H9 (cell line): ENCODE data around the gene TMEM61. TPM values are rescaled to one million over a fixed set of nuclear protein-coding genes. Genes with fewer than 3 reads are reported as not detected.
"Not testable (repeated sequence)": the region's sequence is repeated elsewhere in the genome, so short reads cannot be mapped to it uniquely, and the experiment has no call there.

Source experiments
- DNase-seq: peaks from one replicate; pipeline ENCODE4 v3.0.0-alpha.2; 2017
- H2AFZ ChIP-seq: one replicate; pipeline ENCODE4 v1.6.1; 2013; ENCODE audit warnings: mild to moderate bottlenecking, low read length, control low read depth, moderate library complexity
- H2AK5ac ChIP-seq: 2 replicates; pipeline ENCODE4 v1.6.1; 2013; ENCODE audit warnings: low read length, control low read depth, mixed read lengths; ENCODE audit not compliant: insufficient read length
- H2BK120ac ChIP-seq: one replicate; pipeline ENCODE4 v1.6.1; 2013; ENCODE audit warnings: low read depth, mild to moderate bottlenecking, low read length, control low read depth, inconsistent platforms; ENCODE audit not compliant: poor library complexity, severe bottlenecking
- H2BK12ac ChIP-seq: 2 replicates; pipeline ENCODE4 v1.6.1; 2013; ENCODE audit warnings: low read length, control low read depth, mixed read lengths, low read depth; ENCODE audit not compliant: insufficient read length
- H2BK15ac ChIP-seq: 2 replicates; pipeline ENCODE4 v1.6.1; 2013; ENCODE audit warnings: low read depth, low read length, control low read depth
- H2BK20ac ChIP-seq: one replicate; pipeline ENCODE4 v1.6.1; 2013; ENCODE audit warnings: low read depth, mild to moderate bottlenecking, low read length, control low read depth, inconsistent platforms; ENCODE audit not compliant: poor library complexity, severe bottlenecking
- H2BK5ac ChIP-seq: 2 replicates; pipeline ENCODE4 v1.6.1; 2013; ENCODE audit warnings: low read length, control low read depth, mixed read lengths; ENCODE audit not compliant: insufficient read length
- H3K14ac ChIP-seq: 2 replicates; pipeline ENCODE4 v1.6.1; 2013; ENCODE audit warnings: low read length, control low read depth; ENCODE audit not compliant: insufficient read depth
- H3K18ac ChIP-seq: 2 replicates; pipeline ENCODE4 v1.6.1; 2013; ENCODE audit warnings: low read depth, mild to moderate bottlenecking, mixed read lengths, low read length, control low read depth; ENCODE audit not compliant: insufficient read length
- H3K23ac ChIP-seq: 2 replicates; pipeline ENCODE4 v1.6.1; 2013; ENCODE audit warnings: low read length, control low read depth, mixed read lengths, low read depth; ENCODE audit not compliant: insufficient read length
- H3K23me2 ChIP-seq: 2 replicates; pipeline ENCODE4 v1.6.1; 2013; ENCODE audit warnings: low read depth, mild to moderate bottlenecking, mixed read lengths, low read length, control low read depth; ENCODE audit not compliant: insufficient read length, poor library complexity, severe bottlenecking
- H3K27ac ChIP-seq: 2 replicates; pipeline ENCODE4 v1.5.1; 2013; ENCODE audit warnings: low read length, control low read depth, mixed read lengths, low read depth; ENCODE audit not compliant: insufficient read length
- H3K27me3 ChIP-seq: 2 replicates; pipeline ENCODE4 v1.6.1; 2013; ENCODE audit warnings: low read length, control low read depth, inconsistent platforms; ENCODE audit not compliant: insufficient read depth
- H3K4ac ChIP-seq: 2 replicates; pipeline ENCODE4 v1.6.1; 2013; ENCODE audit warnings: low read depth, mild to moderate bottlenecking, control low read depth, inconsistent platforms, low read length, moderate library complexity
- H3K4me1 ChIP-seq: 2 replicates; pipeline ENCODE4 v1.6.1; 2013; ENCODE audit warnings: low read length, control low read depth, inconsistent platforms; ENCODE audit not compliant: insufficient read depth
- H3K4me2 ChIP-seq: 2 replicates; pipeline ENCODE4 v1.6.1; 2013; ENCODE audit warnings: low read length, control low read depth, mixed read lengths; ENCODE audit not compliant: insufficient read length, insufficient read depth
- H3K56ac ChIP-seq: 2 replicates; pipeline ENCODE4 v1.6.1; 2013; ENCODE audit warnings: low read depth, mild to moderate bottlenecking, mixed read lengths, low read length, control low read depth; ENCODE audit not compliant: insufficient read length
- H3K79me1 ChIP-seq: 2 replicates; pipeline ENCODE4 v1.6.1; 2013; ENCODE audit warnings: low read depth, mild to moderate bottlenecking, moderate library complexity, low read length, control low read depth, inconsistent platforms; ENCODE audit not compliant: insufficient read depth, poor library complexity, severe bottlenecking
- H3K79me2 ChIP-seq: 2 replicates; pipeline ENCODE4 v1.6.1; 2013; ENCODE audit warnings: low read length, control low read depth, inconsistent platforms; ENCODE audit not compliant: insufficient read depth
- H3K9ac ChIP-seq: 2 replicates; pipeline ENCODE4 v1.6.1; 2013; ENCODE audit warnings: low read length, control low read depth, mixed read lengths; ENCODE audit not compliant: insufficient read length; ENCODE audit errors: extremely low read depth
- H3K9me3 ChIP-seq: one replicate; pipeline ENCODE4 v1.6.1; 2013; ENCODE audit warnings: low read depth, low read length, inconsistent platforms; ENCODE audit not compliant: control insufficient read depth
- H3T11ph ChIP-seq: one replicate; pipeline ENCODE4 v1.6.1; 2013; ENCODE audit warnings: mild to moderate bottlenecking, low read length, control low read depth, inconsistent platforms
- H4K20me1 ChIP-seq: one replicate; pipeline ENCODE4 v1.6.1; 2013; ENCODE audit not compliant: control insufficient read depth, insufficient read length, insufficient read depth
- H4K5ac ChIP-seq: 2 replicates; pipeline ENCODE4 v1.6.1; 2013; ENCODE audit warnings: low read depth, mild to moderate bottlenecking, mixed read lengths, low read length, control low read depth; ENCODE audit not compliant: insufficient read length
- H4K8ac ChIP-seq: replicated peaks from 2 replicates; pipeline ENCODE4 v1.6.1; 2013; ENCODE audit warnings: low read length, control low read depth, mixed read lengths, low read depth; ENCODE audit not compliant: insufficient read length
- H4K91ac ChIP-seq: 2 replicates; pipeline ENCODE4 v1.6.1; 2013; ENCODE audit warnings: low read depth, mild to moderate bottlenecking, moderate library complexity, mixed read lengths, low read length, control low read depth; ENCODE audit not compliant: insufficient read length
- H3K27ac Mint-ChIP-seq, 3 experiments: 2 replicates in 2 of 3; 3 replicates in 1 of 3; pipeline ENCODE4 v1.8.0; 2020 to 2021; ENCODE audit warnings: mixed read lengths in 3 of 3, mild to moderate bottlenecking in 1 of 3, moderate library complexity in 1 of 3
- H3K27me3 Mint-ChIP-seq: 2 replicates; pipeline ENCODE4 v1.8.0; 2021; ENCODE audit warnings: low read depth, mild to moderate bottlenecking, moderate library complexity, mixed read lengths
- H3K36me3 Mint-ChIP-seq, 3 experiments: 2 replicates in 2 of 3; 3 replicates in 1 of 3; pipeline ENCODE4 v1.8.0; 2020 to 2021; ENCODE audit warnings: low read depth in 3 of 3, mixed read lengths in 3 of 3; ENCODE audit not compliant: insufficient read depth in 1 of 3
- H3K4me1 Mint-ChIP-seq, 2 experiments: 2 replicates each; pipeline ENCODE4 v1.8.0; 2020; ENCODE audit warnings: mixed read lengths in 2 of 2
- H3K4me3 Mint-ChIP-seq, 2 experiments: 2 replicates in 1 of 2; 3 replicates in 1 of 2; pipeline ENCODE4 v1.8.0; 2020 to 2021; ENCODE audit warnings: mild to moderate bottlenecking in 2 of 2, mixed read lengths in 2 of 2, moderate library complexity in 1 of 2
- H3K9me3 Mint-ChIP-seq, 2 experiments: 2 replicates in 1 of 2; 3 replicates in 1 of 2; pipeline ENCODE4 v1.8.0; 2020; ENCODE audit warnings: mild to moderate bottlenecking in 2 of 2, mixed read lengths in 2 of 2, moderate library complexity in 1 of 2
- WGBS: extraction: QIAGEN DNeasy Blood & Tissue Kit; methylation state at CpG from one replicate; pipeline ENCODE4 v1.1.7; 2013; ENCODE audit warnings: missing lambda C conversion rate, low lambda C conversion rate, mixed read lengths; ENCODE audit not compliant: insufficient read length; ENCODE audit errors: extremely low coverage; 5-methylcytosine and 5-hydroxymethylcytosine counted together
- total RNA-seq: library from RNA; stranded (reverse); gene quantifications from 2 replicates; pipeline ENCODE4 v1.2.1, GENCODE V29; 2021
- TF ChIP-seq, protein P1 (sequence below): fragments of 200-600 bp; sonication (generic); conservative IDR thresholded peaks from 3 replicates; pipeline ENCODE4 v1.8.0; 2021; ENCODE audit warnings: antibody characterized with exemption, mild to moderate bottlenecking

TMEM61 gene
- total RNA-seq, 1 experiment from 2014 or later = 0.61 TPM

DNA sequence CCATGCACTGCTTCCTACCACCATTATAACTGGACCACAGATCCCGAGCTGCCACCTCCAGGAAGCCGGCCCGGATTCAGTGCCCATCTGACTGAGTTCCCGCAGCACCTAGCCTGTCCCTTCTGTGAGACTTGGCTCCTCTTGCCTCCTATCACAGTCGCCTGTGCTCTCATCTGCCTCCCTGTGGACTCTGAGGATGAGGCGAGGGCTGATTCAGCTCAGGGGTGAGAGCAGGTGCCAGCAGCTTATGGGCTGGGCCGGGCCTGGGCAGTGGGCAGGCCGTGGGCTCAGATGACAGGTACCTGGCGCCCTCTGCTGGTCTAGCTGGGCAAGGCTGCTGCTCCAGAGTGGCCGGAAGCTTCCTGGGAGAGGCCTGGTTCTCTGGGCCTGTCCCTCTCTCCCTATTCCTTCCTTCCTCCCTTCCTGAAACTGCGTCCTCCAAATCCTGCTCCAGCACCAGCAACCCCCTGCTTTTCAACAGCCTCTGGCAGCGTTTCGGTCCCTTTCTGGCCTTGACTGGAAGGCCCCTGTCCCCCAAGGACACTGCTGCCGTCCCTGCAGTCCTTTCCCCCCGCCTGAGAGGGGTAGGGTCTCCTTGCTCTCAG is 41.6 kb downstream of the TMEM61 start:
- H3K27ac Mint-ChIP-seq = peak overlapping the region in 1 of 3 experiments; percentile 94; a peak in 3 of 7 replicates
- H3K27ac ChIP-seq = no peak overlapping the region
- peak overlapping the region; percentile 59 for H3K18ac ChIP-seq
- H4K20me1 ChIP-seq = no peaks in the 10 kb centered on the region
- peaks cover 0 to 6% of the 10 kb centered on the region in 2 experiments for H3K9me3 Mint-ChIP-seq
- H2AK5ac ChIP-seq = no peak overlapping the region
- H3K79me1 ChIP-seq = no peaks in the 10 kb centered on the region
- no peak overlapping the region for H3T11ph ChIP-seq
- no peak overlapping the region for H4K91ac ChIP-seq
- no peak overlapping the region for H3K56ac ChIP-seq
- no peak overlapping the region for H3K4me3 Mint-ChIP-seq
- peak; percentile 99 for DNase-seq
- H2BK20ac ChIP-seq = no peak overlapping the region
- TF ChIP-seq, protein P1, sequence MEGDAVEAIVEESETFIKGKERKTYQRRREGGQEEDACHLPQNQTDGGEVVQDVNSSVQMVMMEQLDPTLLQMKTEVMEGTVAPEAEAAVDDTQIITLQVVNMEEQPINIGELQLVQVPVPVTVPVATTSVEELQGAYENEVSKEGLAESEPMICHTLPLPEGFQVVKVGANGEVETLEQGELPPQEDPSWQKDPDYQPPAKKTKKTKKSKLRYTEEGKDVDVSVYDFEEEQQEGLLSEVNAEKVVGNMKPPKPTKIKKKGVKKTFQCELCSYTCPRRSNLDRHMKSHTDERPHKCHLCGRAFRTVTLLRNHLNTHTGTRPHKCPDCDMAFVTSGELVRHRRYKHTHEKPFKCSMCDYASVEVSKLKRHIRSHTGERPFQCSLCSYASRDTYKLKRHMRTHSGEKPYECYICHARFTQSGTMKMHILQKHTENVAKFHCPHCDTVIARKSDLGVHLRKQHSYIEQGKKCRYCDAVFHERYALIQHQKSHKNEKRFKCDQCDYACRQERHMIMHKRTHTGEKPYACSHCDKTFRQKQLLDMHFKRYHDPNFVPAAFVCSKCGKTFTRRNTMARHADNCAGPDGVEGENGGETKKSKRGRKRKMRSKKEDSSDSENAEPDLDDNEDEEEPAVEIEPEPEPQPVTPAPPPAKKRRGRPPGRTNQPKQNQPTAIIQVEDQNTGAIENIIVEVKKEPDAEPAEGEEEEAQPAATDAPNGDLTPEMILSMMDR = peak; percentile 99
- no peak overlapping the region for H3K4ac ChIP-seq
- H2AFZ ChIP-seq = peak overlapping the region; percentile 65
- no peak overlapping the region for H3K4me2 ChIP-seq
- no peaks in the 10 kb centered on the region for H3K79me2 ChIP-seq
- H3K27me3 ChIP-seq = no peaks in the 10 kb centered on the region
- no peak overlapping the region for H2BK120ac ChIP-seq
- H3K4me1 ChIP-seq = peaks cover 4% of the 10 kb centered on the region; the same call in 1 of the 2 replicates
- no peaks in the 10 kb centered on the region for H3K23me2 ChIP-seq
- no peak overlapping the region for H3K9ac ChIP-seq
- no peaks in the 10 kb centered on the region for H3K9me3 ChIP-seq
- H4K5ac ChIP-seq = no peak overlapping the region
- no CpG with 5 or more reads among the region's 15 CpGs for WGBS
- peaks cover 6% of the 10 kb centered on the region for H3K27me3 Mint-ChIP-seq
- no peak overlapping the region for H2BK5ac ChIP-seq
- peak overlapping the region; percentile 33; the same call in 1 of the 2 replicates for H3K14ac ChIP-seq
- no peak overlapping the region for H2BK15ac ChIP-seq
- peaks cover 0 to 6% (median 0%) of the 10 kb centered on the region in 3 experiments; a peak in 3 of 7 replicates for H3K36me3 Mint-ChIP-seq
- no peak overlapping the region for H4K8ac ChIP-seq
- H3K23ac ChIP-seq = no peak overlapping the region
- no peak overlapping the region for H2BK12ac ChIP-seq
- peaks cover 20 to 44% of the 10 kb centered on the region in 2 experiments for H3K4me1 Mint-ChIP-seq

DNA sequence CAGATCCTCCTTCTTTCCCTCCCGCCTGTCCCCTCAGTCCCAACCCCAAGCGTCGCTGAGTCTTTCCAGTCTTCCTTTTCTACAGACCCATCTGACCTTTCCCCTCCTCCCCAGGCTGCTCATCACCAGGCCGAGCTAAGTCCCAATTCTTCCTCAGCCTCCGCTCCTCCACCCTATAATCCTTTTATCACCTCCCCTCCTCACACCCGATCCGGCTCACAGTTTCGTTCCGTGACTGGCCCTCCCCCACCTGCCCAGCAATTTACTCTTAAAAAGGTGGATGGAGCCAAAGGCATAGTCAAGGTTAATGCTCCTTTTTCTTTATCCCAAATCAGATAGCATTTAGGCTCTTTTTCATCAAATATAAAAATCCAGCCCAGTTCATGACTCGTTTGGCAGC is 43.7 kb downstream of the TMEM61 start:
- H3K4me3 Mint-ChIP-seq, H2AFZ ChIP-seq, H3K23me2 ChIP-seq, H3K23ac ChIP-seq, H3K9me3 Mint-ChIP-seq, H2BK5ac ChIP-seq, H3K4me1 ChIP-seq, H2BK15ac ChIP-seq, H4K5ac ChIP-seq, H3K14ac ChIP-seq, H3K18ac ChIP-seq, DNase-seq, H4K91ac ChIP-seq, H3K4ac ChIP-seq, H3K79me1 ChIP-seq, H2BK120ac ChIP-seq, H3K27ac ChIP-seq, H3K9me3 ChIP-seq, H3K4me2 ChIP-seq, H3K27me3 ChIP-seq, H2BK20ac ChIP-seq, H3K56ac ChIP-seq, H3K9ac ChIP-seq, H3K79me2 ChIP-seq, H4K20me1 ChIP-seq, H3T11ph ChIP-seq, H4K8ac ChIP-seq, H2AK5ac ChIP-seq, H2BK12ac ChIP-seq, H3K27me3 Mint-ChIP-seq, H3K36me3 Mint-ChIP-seq: not testable (repeated sequence)
- peaks cover 32 to 55% of the 10 kb centered on the region in 2 experiments for H3K4me1 Mint-ChIP-seq
- H3K27ac Mint-ChIP-seq = peak overlapping the region in 1 of 3 experiments; percentile 47; a peak in 1 of 7 replicates
- WGBS = no CpG with 5 or more reads among the region's 10 CpGs
